Neural cell (in vitro differentiated cells): ENCODE results near the gene VARS1. TPM values are rescaled to one million over a fixed set of nuclear protein-coding genes. Genes with fewer than 3 reads are reported as not detected.

Experiments
- H2AFZ ChIP-seq: fragments of 200-600, 300-800 bp; sonication (generic), shearing (Covaris generic); 2 replicates; pipeline ENCODE4 v1.6.0; 2014; ENCODE audit warnings: low read depth, mild to moderate bottlenecking, antibody characterized with exemption, low read length, moderate library complexity
- H3F3A ChIP-seq: fragments of 200-600 bp; shearing (Covaris generic); 2 replicates; pipeline ENCODE4 v1.6.1; 2016; ENCODE audit warnings: mild to moderate bottlenecking, moderate library complexity, mixed read lengths, antibody characterized with exemption, low read length; ENCODE audit not compliant: insufficient read depth, poor library complexity, severe bottlenecking
- H3K27ac ChIP-seq: fragments of 200-600, 300-800 bp; sonication (generic), shearing (Covaris generic); 2 replicates; pipeline ENCODE4 v1.5.1; 2014; ENCODE audit warnings: mild to moderate bottlenecking, low read length, moderate library complexity
- H3K27me3 ChIP-seq: fragments of 300-800, 200-600 bp; sonication (generic), shearing (Covaris generic); 2 replicates; pipeline ENCODE4 v1.6.0; 2014; ENCODE audit warnings: mild to moderate bottlenecking, low read depth, low read length, moderate library complexity; ENCODE audit not compliant: insufficient read depth
- H3K36me3 ChIP-seq: fragments of 300-800, 200-600 bp; sonication (generic), shearing (Covaris generic); 2 replicates; pipeline ENCODE4 v1.5.1; 2014; ENCODE audit warnings: mild to moderate bottlenecking, antibody characterized with exemption, low read length, moderate library complexity; ENCODE audit not compliant: insufficient read depth
- H3K4me2 ChIP-seq: fragments of 300-800, 200-600 bp; sonication (generic), shearing (Covaris generic); 2 replicates; pipeline ENCODE4 v1.6.0; 2014; ENCODE audit warnings: mild to moderate bottlenecking, low read length
- H3K4me3 ChIP-seq: fragments of 300-800, 200-600 bp; sonication (generic), shearing (Covaris generic); 2 replicates; pipeline ENCODE4 v1.5.1; 2014; ENCODE audit warnings: mild to moderate bottlenecking, low read length, moderate library complexity
- H3K79me2 ChIP-seq: fragments of 200-600 bp; shearing (Covaris generic); replicated peaks from 2 replicates; pipeline ENCODE4 v1.6.0; 2014; ENCODE audit warnings: mild to moderate bottlenecking, low read length, moderate library complexity; ENCODE audit not compliant: insufficient read depth
- H3K9ac ChIP-seq: fragments of 300-800, 200-600 bp; sonication (generic), shearing (Covaris generic); 2 replicates; pipeline ENCODE4 v1.6.1; 2016; ENCODE audit warnings: mild to moderate bottlenecking, low read length, mixed read lengths
- H3K9me2 ChIP-seq: fragments of 200-600 bp; shearing (Covaris generic); 2 replicates; pipeline ENCODE4 v1.6.1; 2016; ENCODE audit warnings: mild to moderate bottlenecking, low read length, mixed read lengths; ENCODE audit not compliant: insufficient read depth
- H3K9me3 ChIP-seq: fragments of 200-600, 300-800 bp; sonication (generic), shearing (Covaris generic); 2 replicates; pipeline ENCODE4 v1.6.1; 2016; ENCODE audit warnings: mild to moderate bottlenecking, mixed run types, low read length, moderate library complexity, mixed read lengths
- H4K20me1 ChIP-seq: fragments of 200-600 bp; shearing (Covaris generic); 2 replicates; pipeline ENCODE4 v1.6.1; 2016; ENCODE audit warnings: mild to moderate bottlenecking, mixed run types; ENCODE audit not compliant: insufficient read depth
- CTCF ChIP-seq: fragments of 450-650 bp; IDR thresholded peaks from 2 replicates; pipeline ENCODE4 v1.5.1; 2014; ENCODE audit warnings: antibody characterized with exemption, mild to moderate bottlenecking, moderate library complexity; ENCODE audit not compliant: poor library complexity, severe bottlenecking
- EP300 ChIP-seq: fragments of 450-650 bp; conservative IDR thresholded peaks from 2 replicates; pipeline ENCODE4 v1.6.1; 2014; ENCODE audit warnings: antibody characterized with exemption, mild to moderate bottlenecking, moderate library complexity; ENCODE audit not compliant: poor library complexity, severe bottlenecking
- EZH2 ChIP-seq: fragments of 200-600, 300-800 bp; shearing (Covaris generic), sonication (generic); IDR thresholded peaks from 2 replicates; pipeline ENCODE4 v1.6.1; 2014; ENCODE audit warnings: antibody characterized with exemption, low read length, borderline replicate concordance, mild to moderate bottlenecking; ENCODE audit not compliant: insufficient read depth, poor library complexity, severe bottlenecking
- MXI1 ChIP-seq: fragments of 450-650 bp; conservative IDR thresholded peaks from 2 replicates; pipeline ENCODE4 v1.6.1; 2014; ENCODE audit warnings: antibody characterized with exemption, mild to moderate bottlenecking; ENCODE audit not compliant: poor library complexity, severe bottlenecking
- POLR2AphosphoS5 ChIP-seq: IDR thresholded peaks from 2 replicates; pipeline ENCODE4 v1.6.1; 2012
- RAD21 ChIP-seq: fragments of 450-650 bp; conservative IDR thresholded peaks from 2 replicates; pipeline ENCODE4 v1.6.1; 2014; ENCODE audit warnings: antibody characterized with exemption, mild to moderate bottlenecking, moderate library complexity
- REST ChIP-seq: IDR thresholded peaks from 2 replicates; pipeline ENCODE4 v1.6.1; 2012; ENCODE audit warnings: borderline replicate concordance
- SMC3 ChIP-seq: fragments of 450-650 bp; conservative IDR thresholded peaks from 2 replicates; pipeline ENCODE4 v1.6.1; 2014; ENCODE audit warnings: antibody characterized with exemption, mild to moderate bottlenecking, moderate library complexity; ENCODE audit not compliant: poor library complexity
- TAF1 ChIP-seq: IDR thresholded peaks from 2 replicates; pipeline ENCODE4 v1.6.1; 2012; ENCODE audit warnings: low read depth
- polyA plus RNA-seq: library from polyadenylated mRNA; depleted of rRNA; stranded (reverse); fragments of >200 nt; gene quantifications from 2 replicates; pipeline ENCODE4 v1.2.3, GENCODE V29; 2014

The VARS1 gene
- polyA plus RNA-seq, 1 donor from 2014 or later = 40.9 TPM

- H3K4me2 ChIP-seq = no peak overlapping the region
- no peaks in the 10 kb centered on the region for H4K20me1 ChIP-seq
- TF ChIP-seq REST (no peak), MXI1 (no peak), CTCF (no peak), POLR2AphosphoS5 (no peak), SMC3 (no peak), TAF1 (no peak), EP300 (no peak), EZH2 (no peak), RAD21 (no peak)
- no peaks in the 10 kb centered on the region for H3K36me3 ChIP-seq
- no peak overlapping the region for H2AFZ ChIP-seq
- no peak overlapping the region for H3K27ac ChIP-seq
- no peaks in the 10 kb centered on the region for H3K9me3 ChIP-seq
- no peaks in the 10 kb centered on the region for H3F3A ChIP-seq
- H3K9ac ChIP-seq = no peak overlapping the region
- no peaks in the 10 kb centered on the region for H3K9me2 ChIP-seq
- H3K4me3 ChIP-seq = no peak overlapping the region
- no peaks in the 10 kb centered on the region for H3K27me3 ChIP-seq
- H3K79me2 ChIP-seq = no peaks in the 10 kb centered on the region
Observed at GRCh38 chr6:31750411-31751022, 45.0 kb downstream of the VARS1 start.

- no peaks in the 10 kb centered on the region for H3K79me2 ChIP-seq
- H3K9me3 ChIP-seq = no peaks in the 10 kb centered on the region
- no peaks in the 10 kb centered on the region for H3K36me3 ChIP-seq
Observed at GRCh38 chr6:31749301-31750036, 46.1 kb downstream of the VARS1 start.

More at GRCh38 chr6:31749301-31750036, 46.1 kb downstream of the VARS1 start:
- no peaks in the 10 kb centered on the region for H3K27me3 ChIP-seq
- no peak overlapping the region for H2AFZ ChIP-seq
- H3K4me2 ChIP-seq = no peak overlapping the region
- H3K9ac ChIP-seq = no peak overlapping the region
- H3K4me3 ChIP-seq = no peak overlapping the region
- no peaks in the 10 kb centered on the region for H4K20me1 ChIP-seq
- no peaks in the 10 kb centered on the region for H3F3A ChIP-seq
- TF ChIP-seq EZH2 (no peak), REST (no peak)
- H3K27ac ChIP-seq = no peak overlapping the region
- H3K9me2 ChIP-seq = no peaks in the 10 kb centered on the region
